HG03064 (cell line): ENCODE results near the gene PPP1R12B.
"Not testable (repeated sequence)": the region's sequence is repeated elsewhere in the genome, so short reads cannot be mapped to it uniquely, and the experiment has no call there.

Experiments used
- ATAC-seq: cut with Tn5 transposase; IDR thresholded peaks from one replicate; pipeline ENCODE4 v1.9.1; 2021; ENCODE audit warnings: low read depth; ENCODE audit not compliant: unreplicated experiment

Gene PPP1R12B

GRCh38 chr1:202438393-202439174, 90.1 kb downstream of the PPP1R12B start:
- no peak for ATAC-seq

- no peak for ATAC-seq
These were observed 90.8 kb downstream of the PPP1R12B start for GRCh38 chr1:202439308-202439707.

DNA sequence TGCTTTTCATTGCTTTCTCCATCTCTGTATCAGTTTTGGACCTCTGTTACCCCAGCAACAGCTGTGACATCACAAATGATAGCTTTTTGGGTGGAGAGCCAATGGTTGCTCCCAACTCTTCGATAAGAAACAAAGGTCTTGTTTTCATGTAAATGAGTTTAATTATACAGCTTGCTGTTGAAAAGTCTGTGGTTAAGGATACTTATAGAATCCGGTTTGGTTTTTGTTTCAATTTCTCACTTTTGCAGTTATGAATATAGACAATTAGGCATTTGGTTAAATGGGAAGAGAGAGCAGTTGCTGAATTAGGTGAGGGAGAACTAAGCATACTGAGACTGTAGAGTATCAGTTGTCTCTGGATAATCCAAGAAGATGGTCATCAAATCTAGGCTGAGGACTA, 99.6 kb downstream of the PPP1R12B start:
- not testable (repeated sequence) for ATAC-seq

GRCh38 chr1:202451641-202452040, 103.1 kb downstream of the PPP1R12B start:
- ATAC-seq = not testable (repeated sequence)

DNA sequence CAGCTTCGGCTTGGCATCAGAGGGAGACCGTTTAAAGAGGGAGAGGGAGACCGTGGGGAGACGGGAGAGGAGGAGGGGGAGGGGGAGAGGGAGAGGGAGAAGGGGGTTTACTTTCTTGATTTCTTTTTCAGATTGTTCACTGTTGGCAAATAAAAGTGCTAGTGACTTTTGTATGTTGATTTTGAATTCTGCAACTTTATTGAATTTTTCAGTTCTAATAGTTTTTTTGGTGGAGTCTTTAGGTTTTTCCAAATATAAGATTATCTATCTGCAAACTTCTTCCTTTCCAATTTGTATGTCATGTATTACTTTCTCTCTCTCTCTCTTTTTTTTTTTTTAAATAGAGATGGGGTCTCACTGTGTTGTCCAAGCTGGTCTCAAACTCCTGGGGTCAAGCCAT, 104.0 kb downstream of the PPP1R12B start:
- ATAC-seq = no peak

GRCh38 chr1:202456372-202457169, 108.1 kb downstream of the PPP1R12B start:
- not testable (repeated sequence) for ATAC-seq

DNA sequence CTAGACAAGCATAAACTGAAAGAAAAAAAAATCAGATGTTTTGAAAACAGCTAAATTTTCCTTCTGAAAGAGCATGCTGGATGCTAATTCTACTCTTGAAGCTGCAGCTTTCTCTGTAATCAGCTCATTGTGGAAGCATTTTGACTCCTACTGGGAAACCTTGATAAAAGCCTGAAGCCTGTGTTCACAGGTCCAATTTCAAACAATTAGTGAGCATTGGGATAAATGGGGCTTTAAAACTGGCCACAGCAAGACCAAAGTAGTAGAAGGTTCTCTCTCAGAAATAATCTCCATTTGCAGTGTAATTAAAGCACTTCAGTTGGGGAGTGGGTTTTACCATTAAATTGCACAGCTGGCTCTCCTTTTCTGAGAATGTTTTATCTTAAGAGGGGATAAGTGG, 110.2 kb downstream of the PPP1R12B start:
- ATAC-seq = not testable (repeated sequence)

DNA sequence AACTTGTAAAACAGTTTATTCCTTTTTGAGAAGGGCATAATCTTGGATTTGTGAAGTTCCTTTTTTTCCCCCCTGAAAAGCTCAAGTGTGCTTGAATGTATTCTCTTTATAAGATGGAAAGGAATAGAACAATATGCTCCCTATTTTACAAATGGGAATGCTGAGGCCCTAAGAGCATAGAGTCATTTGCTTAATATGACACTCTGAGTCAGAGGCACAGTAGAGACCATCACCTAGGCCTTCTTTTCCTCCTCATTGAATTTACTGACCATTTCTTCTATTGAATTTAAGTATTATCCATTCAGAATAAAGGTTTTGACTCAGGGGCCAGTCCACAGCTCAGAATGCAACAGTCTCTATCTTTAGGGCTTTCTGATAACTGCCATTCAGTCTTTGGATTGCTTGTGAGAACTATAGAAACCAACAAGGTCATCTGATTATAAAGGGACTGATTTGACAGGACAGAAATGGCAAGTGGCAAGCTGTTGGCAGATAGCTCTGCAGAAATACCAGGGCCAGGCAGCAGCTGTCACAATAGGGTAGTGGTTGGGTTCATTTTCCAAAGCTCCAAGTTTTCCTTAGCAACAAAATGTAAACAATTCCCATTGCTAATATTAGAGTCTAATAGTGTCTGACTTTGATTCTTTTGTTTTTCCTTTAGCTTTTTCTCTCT, 111.1 kb downstream of the PPP1R12B start:
- ATAC-seq = not testable (repeated sequence)

DNA sequence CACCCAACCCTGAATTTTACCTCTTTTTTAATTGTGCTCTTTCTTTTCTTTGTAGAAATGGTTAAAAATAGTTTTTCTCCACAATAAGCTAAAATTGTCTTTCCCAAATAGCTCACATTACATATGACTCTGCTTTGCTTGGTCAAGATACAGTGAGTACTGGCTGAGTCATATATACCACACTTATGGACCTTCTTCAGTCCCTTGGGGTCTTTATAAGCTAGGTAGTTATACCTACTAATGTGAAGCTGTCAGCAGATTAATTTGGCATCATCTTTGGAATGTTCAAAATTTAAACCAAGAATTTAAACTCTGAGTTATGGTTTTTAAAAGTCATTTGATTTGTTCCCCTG, 111.6 kb downstream of the PPP1R12B start:
- not testable (repeated sequence) for ATAC-seq

DNA sequence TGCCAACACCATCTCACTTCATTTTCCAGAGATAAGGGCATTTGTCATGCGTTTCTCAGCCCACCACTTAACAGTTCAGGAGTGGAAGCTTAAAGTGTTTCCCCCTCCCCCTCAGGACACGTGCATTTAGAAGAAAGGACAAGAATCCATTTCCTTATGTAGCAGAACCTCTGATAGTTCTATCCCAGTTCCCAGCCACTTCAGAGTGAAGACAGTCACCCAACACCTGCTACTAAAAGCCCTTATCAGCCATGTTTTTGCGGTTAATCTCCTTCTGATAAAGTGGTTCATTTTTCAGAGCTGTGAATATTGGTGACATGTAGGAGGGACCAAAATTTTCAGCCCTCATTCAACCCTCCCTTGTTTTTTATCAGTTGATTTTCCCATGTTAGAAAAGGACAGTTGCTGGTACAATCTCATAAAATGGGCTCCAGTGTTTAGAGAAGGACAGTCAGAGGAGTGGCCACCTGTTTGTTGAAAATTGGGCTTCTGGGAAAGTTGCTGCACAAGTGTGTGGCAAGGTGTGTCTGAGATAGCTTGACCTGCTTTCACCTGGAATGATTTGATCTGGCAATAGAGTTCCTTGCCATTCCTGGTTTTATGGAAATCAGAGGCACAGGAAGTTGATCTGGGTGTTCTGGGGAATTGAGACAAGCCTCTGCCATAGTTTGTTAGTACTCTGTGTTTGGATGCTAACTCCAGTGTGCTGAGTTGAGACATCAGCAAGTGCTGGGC, 114.0 kb downstream of the PPP1R12B start:
- ATAC-seq = no peak

- not testable (repeated sequence) for ATAC-seq
These were observed 115.7 kb downstream of the PPP1R12B start for GRCh38 chr1:202464153-202464742.

- ATAC-seq = not testable (repeated sequence)
These were observed 117.3 kb downstream of the PPP1R12B start for GRCh38 chr1:202465644-202466270.

DNA sequence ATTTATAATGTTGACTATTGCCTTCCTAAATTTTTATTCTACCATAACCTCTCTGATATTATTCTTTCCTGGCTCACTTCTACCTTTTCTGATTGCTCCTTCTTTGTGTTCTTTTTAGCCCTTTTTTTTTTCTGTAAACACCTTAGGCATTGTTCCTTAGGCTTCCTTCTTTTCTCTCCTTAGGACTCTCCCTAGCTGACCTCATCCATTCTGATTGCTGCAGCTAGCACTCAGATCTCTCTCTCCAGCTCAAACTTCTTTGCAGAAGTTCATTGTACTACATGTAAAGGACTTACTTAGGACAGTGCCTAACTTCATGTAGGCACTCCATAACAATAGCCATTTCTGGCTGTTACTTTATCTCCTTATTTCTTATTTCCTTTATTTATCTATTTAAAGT, 117.8 kb downstream of the PPP1R12B start:
- not testable (repeated sequence) for ATAC-seq

DNA sequence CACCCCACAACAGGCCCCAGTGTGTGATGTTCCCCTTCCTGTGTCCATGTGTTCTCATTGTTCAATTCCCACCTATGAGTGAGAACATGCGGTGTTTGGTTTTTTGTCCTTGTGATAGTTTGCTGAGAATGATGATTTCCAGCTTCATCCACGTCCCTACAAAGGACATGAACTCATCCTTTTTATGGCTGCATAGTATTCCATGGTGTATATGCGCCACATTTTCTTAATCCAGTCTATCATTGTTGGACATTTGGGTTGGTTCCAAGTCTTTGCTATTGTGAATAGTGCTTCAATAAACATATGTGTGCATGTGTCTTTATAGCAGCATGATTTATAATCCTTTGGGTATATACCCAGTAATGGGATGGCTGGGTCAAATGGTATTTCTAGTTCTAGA, 118.9 kb downstream of the PPP1R12B start:
- not testable (repeated sequence) for ATAC-seq

- not testable (repeated sequence) for ATAC-seq
These were observed 120.2 kb downstream of the PPP1R12B start for GRCh38 chr1:202468695-202469094.

DNA sequence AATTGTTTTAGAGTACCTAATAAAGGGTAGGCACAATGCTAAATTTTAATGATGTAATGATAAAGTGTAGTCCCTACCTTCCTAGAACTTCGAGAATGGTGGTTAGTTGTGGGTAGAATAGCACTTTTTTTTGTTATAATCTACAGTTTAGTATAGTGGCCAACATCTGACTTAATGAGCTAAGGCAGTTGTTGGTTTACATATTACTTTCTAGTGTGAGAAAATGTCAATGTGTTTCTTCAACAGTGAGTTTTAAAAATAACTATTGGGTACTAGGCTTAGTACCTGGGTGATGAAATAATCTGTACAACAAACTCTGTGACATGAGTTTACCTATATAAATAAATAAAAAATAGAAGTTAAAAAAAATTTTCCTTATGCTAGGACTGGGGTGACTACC, 120.6 kb downstream of the PPP1R12B start:
- not testable (repeated sequence) for ATAC-seq

DNA sequence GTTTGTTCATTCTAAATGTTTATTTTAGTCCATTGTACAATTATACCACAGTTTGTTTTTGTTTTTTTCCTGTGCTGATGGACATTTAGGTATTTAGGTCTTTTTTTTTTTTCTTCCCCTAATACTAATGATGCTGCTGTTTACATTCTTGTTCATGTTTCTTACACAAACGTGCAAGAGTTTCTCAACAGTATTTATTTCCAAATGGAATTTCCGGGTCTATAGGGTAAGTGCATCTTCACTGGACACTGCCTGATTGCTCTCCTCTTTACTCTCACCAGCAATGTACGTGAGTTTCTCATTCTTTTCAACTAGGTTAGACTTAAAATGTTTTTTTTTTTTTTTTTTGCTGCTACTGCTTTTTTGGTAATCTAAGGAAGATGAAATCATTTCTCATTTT, 122.7 kb downstream of the PPP1R12B start:
- ATAC-seq = no peak

DNA sequence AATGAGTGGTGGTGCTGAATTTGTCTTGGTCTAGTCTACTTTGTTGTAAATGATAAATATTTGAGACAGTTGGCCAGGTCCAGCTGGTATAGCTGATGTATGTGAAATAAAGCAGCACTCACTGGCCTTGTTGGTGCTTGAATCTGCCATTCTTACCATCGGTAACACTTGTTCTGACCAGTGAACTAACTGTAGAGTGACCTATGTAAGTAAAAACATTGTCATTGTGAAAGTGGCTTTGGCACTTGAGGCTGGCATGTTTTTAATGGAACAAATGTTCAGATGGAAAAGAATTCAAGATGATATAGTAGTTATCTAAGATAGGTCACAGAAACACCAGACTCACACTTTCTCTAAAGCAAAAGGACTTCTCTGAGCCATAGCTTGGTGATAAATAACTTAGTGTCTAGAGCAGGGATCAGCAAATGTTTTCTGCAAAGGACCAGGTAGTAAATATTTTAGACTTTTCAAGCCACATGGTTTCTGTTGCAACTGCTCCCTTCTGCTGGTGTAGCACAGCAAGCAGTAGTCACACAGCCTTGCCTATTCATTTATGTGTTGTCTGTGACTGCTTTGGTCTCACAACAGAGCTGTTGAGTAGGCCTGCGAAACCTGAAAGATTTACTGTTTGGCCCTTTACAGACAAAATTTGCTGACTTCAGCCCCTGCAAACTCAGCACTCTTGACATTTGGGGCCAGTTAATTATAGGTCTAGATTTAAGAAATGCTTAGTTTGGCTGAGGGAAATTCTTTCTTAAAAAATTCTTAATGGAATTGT, 124.0 kb downstream of the PPP1R12B start:
- ATAC-seq = not testable (repeated sequence)
